ENCODE results near the gene SIX2. TPM values are rescaled to one million over a fixed set of nuclear protein-coding genes. Genes with fewer than 3 reads are reported as not detected.

Gene SIX2
- total and polyA plus RNA-seq, 2 donors (not counting 1 experiment from before 2014, with no cell fraction given): not detected

GRCh38 chr2:44997963-44998362, 11.3 kb downstream of the SIX2 start:
- CTCF ChIA-PET: interaction anchor here (2.0 kb wide), 1 partner anchor 16 kb away, joined by 5 read pairs; no protein-coding TSS in a partner anchor
- no peak overlapping the region for H3K4me3 Mint-ChIP-seq
- POLR2A ChIA-PET: no interaction called here
- no peaks in the 10 kb centered on the region for H3K9me3 Mint-ChIP-seq (ENCODE audit: insufficient read depth)
- peaks cover 20 to 24% of the 10 kb centered on the region in 2 donors for H3K4me1 ChIP-seq (ENCODE audit: control insufficient read depth in 2 of 2, insufficient read depth in 2 of 2, low read length in 2 of 2)
- intact Hi-C loops (cut with micrococcal nuclease): no loop called here
- no peak overlapping the region for H3K4me3 ChIP-seq (ENCODE audit: control extremely low read depth in 1 of 5, extremely low read depth in 1 of 5, insufficient read depth in 1 of 5, low read depth in 2 of 5, low read length in 4 of 5)
- peaks cover 17% of the 10 kb centered on the region for H3K4me1 Mint-ChIP-seq
- H3K27ac Mint-ChIP-seq: no peak overlapping the region
- DNase-seq (no peak), ATAC-seq (ENCODE audit: low read depth) (no peak)
- TF ChIP-seq EZH2 (IDR thresholded peaks at IDR 0.05; ENCODE audit: borderline replicate concordance, insufficient read depth, low read depth, low read length, poor library complexity, severe bottlenecking): no peak
- TF ChIP-seq CTCF (IDR thresholded peaks at IDR 0.05): no peak
- no peak overlapping the region for H3K27ac ChIP-seq (ENCODE audit: low read length in 2 of 2)
- no peaks in the 10 kb centered on the region for H3K36me3 ChIP-seq (replicated peaks in 1 of 2; ENCODE audit: control extremely low read depth in 1 of 2, control insufficient read depth in 1 of 2, extremely low read depth in 1 of 2, insufficient read depth in 2 of 2, low read length in 1 of 2)
- no peaks in the 10 kb centered on the region for H4K20me1 ChIP-seq (ENCODE audit: control insufficient read depth, insufficient read depth, low read length, poor library complexity, severe bottlenecking)
- peaks cover 0 to 73% (median 45%) of the 10 kb centered on the region in 4 experiments for H3K27me3 ChIP-seq (replicated peaks in 1 of 4; ENCODE audit: control extremely low read depth in 1 of 4, control insufficient read depth in 3 of 4, insufficient read depth in 4 of 4, low read length in 3 of 4)
- H3K79me2 ChIP-seq (ENCODE audit: control insufficient read depth, insufficient read depth, low read length): no peaks in the 10 kb centered on the region
- H3K4me2 ChIP-seq (replicated peaks; ENCODE audit: low read depth, low read length, poor library complexity, severe bottlenecking): no peak overlapping the region
- 40% methylated on average over 1 of the region's 1 CpG for WGBS (ENCODE audit: insufficient coverage)
- H3K27me3 Mint-ChIP-seq: peaks cover 61% of the 10 kb centered on the region
- H3K9ac ChIP-seq (ENCODE audit: low read length): no peak overlapping the region
- peaks cover under 1 to 24% (median 3%) of the 10 kb centered on the region in 3 donors for H3K9me3 ChIP-seq (ENCODE audit: control extremely low read depth in 1 of 3, control insufficient read depth in 2 of 3, insufficient read depth in 1 of 3, low read length in 2 of 3)
- no peak overlapping the region for H2AFZ ChIP-seq (ENCODE audit: insufficient read depth, low read depth, low read length, poor library complexity, severe bottlenecking)

- Histone ChIP-seq H3K27ac (ENCODE audit: low read length in 2 of 2) (no peak overlapping the region), H3K4me1 (ENCODE audit: control insufficient read depth in 2 of 2, insufficient read depth in 2 of 2, low read length in 2 of 2) (peaks cover 12% of the 10 kb centered on the region in 2 donors), H3K4me2 (replicated peaks; ENCODE audit: low read depth, low read length, poor library complexity, severe bottlenecking) (no peak overlapping the region), H3K79me2 (ENCODE audit: control insufficient read depth, insufficient read depth, low read length) (no peaks in the 10 kb centered on the region), H4K20me1 (ENCODE audit: control insufficient read depth, insufficient read depth, low read length, poor library complexity, severe bottlenecking) (no peaks in the 10 kb centered on the region), H2AFZ (ENCODE audit: insufficient read depth, low read depth, low read length, poor library complexity, severe bottlenecking) (no peak overlapping the region), H3K9ac (ENCODE audit: low read length) (no peak overlapping the region), H3K27me3 (replicated peaks in 1 of 4; ENCODE audit: control extremely low read depth in 1 of 4, control insufficient read depth in 3 of 4, insufficient read depth in 4 of 4, low read length in 3 of 4) (peaks cover 0 to 58% (median 35%) of the 10 kb centered on the region in 4 experiments), H3K36me3 (replicated peaks in 1 of 2; ENCODE audit: control extremely low read depth in 1 of 2, control insufficient read depth in 1 of 2, extremely low read depth in 1 of 2, insufficient read depth in 2 of 2, low read length in 1 of 2) (no peaks in the 10 kb centered on the region), H3K9me3 (ENCODE audit: control extremely low read depth in 1 of 3, control insufficient read depth in 2 of 3, insufficient read depth in 1 of 3, low read length in 2 of 3) (peaks cover 3 to 16% (median 12%) of the 10 kb centered on the region in 3 donors), H3K4me3 (ENCODE audit: control extremely low read depth in 1 of 5, extremely low read depth in 1 of 5, insufficient read depth in 1 of 5, low read depth in 2 of 5, low read length in 4 of 5) (no peak overlapping the region)
- H3K9me3 Mint-ChIP-seq (ENCODE audit: insufficient read depth): peaks cover 5% of the 10 kb centered on the region
- ChIA-PET CTCF (no interaction called here), POLR2A (no interaction called here)
- H3K27ac Mint-ChIP-seq: no peak overlapping the region
- peaks cover 61% of the 10 kb centered on the region for H3K27me3 Mint-ChIP-seq
- DNase-seq: no peak
- no peak for ATAC-seq (ENCODE audit: low read depth)
- H3K4me3 Mint-ChIP-seq: no peak overlapping the region
- H3K4me1 Mint-ChIP-seq: peaks cover 7% of the 10 kb centered on the region
- intact Hi-C loops (cut with micrococcal nuclease): no loop called here
- no peak for TF ChIP-seq CTCF (IDR thresholded peaks at IDR 0.05)
- TF ChIP-seq EZH2 (IDR thresholded peaks at IDR 0.05; ENCODE audit: borderline replicate concordance, insufficient read depth, low read depth, low read length, poor library complexity, severe bottlenecking): no peak
- 88% methylated on average over 6 of the region's 6 CpGs for WGBS (ENCODE audit: insufficient coverage)
Measured at GRCh38 chr2:44996356-44996755, 12.9 kb downstream of the SIX2 start.
